Stimulated activated CD8-positive, alpha-beta memory T cell treated with anti-CD3 and anti-CD28 coated beads, Interleukin-4, amount 100 ng/mL, for 1 hour (primary cell): Measurements from ENCODE around the gene LIMS2.

Source experiments
- DNase-seq, 2 donors: peaks; one replicate each; pipeline ENCODE4 v3.0.0-alpha.2; 2020; ENCODE audit warnings: low read depth in 2 of 2, low spot score in 1 of 2

The LIMS2 gene

DNA sequence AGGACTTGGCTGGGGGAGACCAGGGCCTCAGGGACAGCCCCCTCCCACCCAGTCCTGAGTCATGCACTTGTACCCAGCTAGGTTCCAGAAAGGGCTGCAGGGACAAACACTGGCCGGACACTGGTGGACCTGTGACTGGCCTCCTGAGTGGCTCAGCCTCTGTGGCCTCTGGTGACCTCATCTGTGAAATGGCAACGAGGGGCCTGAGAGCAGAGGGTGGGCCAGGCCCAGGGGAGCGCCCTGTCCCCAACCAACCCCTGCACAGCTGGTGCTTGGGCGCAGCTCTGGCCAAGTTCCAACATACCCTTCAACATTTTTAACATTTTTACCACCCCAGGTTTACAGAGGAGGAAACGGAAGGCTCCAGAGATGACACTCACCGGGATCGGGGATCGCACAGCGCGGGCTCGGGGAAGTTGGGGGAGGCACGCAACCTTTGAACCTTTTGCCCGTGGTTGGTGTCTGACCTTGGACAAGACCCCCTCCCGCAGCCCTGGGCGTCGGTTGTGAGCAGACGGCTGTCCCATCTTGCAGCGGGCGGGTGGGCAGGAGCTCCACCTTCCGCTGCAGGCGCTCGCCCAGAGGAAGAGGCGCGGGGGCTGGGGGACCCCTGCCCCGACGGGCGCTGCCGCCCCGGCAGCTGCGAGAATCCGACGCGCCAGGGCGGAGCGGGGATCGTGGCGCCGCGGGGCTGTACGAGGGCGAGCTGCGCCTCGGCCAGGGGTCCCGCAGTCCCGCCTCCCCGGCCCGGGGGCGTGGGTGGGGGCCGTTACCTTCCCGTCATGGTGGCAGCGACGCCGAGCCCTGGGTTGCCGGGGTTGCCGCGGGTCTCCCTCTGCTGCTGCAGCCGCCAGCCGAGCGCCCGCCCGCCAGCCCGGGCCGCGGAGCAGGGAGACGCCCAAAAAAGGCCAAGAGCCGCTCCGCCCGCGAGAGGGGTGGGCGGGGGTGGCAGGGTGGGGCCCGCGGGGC, 805 bp downstream of the LIMS2 start:
- DNase-seq = no peak

DNA sequence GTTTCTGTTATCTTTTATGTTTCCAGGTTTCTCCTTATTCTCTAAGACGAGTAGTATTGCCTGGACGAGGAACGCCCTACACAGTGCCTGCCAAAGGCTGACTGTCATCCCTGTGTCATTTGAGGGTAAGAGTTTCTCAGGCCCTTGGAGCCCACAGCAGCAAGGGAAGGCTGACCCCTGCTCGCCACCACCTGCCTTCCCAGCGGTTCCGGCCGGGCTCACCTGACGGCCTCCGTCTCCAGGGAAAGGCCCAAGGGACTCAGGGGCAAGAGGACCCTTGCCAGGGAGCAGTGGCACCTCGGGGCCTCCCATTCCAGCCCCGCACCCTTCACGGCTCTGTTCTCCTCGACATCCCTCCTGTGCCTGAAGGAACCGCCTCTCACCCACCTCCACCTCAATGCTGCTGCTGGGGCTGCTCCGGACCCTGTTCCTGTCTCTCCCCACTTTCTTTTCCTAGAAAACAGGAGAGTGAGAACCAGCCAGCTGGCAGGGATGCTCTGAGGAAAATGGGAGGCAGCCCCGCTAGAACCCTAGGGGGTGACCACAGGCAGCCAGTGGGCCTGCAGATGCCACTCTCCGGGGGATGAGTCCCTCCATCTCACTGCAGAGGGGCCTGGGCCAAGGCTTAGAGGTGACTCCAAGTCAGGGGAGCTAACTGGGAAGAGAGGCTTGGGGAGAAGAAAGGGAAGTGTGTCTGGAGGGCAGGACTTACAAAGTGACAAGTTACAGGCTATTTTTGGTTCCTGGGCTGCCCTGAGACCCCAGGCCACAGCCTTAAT, 1.9 kb downstream of the LIMS2 start:
- DNase-seq = no peak

DNA sequence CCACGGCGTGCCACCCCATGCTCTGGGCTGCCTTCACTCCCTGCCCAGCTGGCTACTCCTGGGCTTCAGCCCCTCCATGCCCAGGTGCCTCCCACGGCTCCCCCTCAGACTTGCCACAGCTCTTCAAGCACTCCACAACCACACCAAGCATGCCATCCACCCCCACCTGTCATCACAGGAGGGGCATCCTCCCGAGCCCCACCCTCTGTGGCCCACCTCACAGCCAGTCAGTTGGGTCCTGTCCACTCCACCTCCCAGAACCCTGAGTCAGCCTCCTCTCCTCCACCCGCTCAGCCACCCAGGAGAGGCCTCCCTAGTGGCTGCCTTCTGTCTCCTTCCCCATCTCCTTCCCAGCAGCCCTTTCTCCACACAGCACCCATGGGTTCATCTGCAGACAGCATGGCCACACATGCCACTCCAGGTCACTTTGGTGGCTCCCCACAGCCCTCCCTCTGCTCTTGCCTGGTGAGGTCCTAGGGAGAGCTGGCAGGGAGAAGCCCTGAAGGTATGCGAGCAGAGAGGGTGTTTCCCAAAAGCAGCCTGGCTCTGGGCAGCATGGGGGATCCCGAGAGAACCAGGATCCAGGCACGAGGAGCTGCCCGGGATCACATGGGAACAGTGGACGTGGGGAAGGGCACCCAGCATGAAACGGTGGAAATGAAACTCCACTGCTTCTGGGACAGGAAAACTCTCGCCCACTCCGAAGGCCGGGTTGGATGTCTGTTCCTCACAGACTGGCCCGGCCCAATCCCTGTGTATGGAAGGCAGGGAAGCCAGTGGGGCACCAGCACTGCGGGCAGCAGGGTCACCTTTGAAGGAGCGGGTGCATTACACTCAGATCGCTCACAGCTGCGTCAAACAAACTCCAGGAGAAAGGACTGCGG, 2.7 kb downstream of the LIMS2 start:
- DNase-seq = no peak

DNA sequence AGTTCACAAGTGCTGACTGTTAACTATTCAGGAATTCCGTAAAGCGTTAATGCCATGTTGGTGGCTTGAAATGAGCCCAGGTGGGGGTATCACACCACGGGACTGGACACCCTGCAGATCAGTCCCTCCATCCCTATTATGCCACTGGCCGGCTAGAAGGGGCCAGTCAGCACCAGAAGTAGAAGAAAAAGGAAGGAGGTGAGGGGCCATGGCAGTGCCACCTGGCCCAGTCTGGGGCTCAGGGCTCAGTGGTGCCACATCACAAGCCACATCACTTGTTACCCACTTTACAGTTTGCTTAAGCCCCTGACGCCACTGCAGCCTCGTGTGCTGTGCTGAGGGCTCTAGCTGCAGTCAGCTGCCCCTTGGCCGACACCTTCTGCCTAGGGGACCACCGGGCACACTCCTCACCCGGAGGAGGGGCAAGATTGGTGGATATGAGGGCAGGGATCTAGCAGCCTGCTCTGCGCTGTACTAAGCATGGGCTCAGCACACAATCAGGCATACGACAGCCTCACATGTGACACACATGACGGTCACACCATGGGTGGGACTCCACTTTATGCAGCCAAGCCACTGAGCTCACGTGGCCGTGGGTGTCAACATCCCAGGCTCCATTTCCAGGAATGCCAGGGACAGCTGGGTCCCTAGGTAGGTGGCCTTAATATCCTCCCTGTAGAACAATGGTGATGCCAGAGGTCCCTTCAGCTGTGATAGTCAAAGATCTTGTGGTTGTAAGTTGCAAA, 3.6 kb downstream of the LIMS2 start:
- DNase-seq = no peak

DNA sequence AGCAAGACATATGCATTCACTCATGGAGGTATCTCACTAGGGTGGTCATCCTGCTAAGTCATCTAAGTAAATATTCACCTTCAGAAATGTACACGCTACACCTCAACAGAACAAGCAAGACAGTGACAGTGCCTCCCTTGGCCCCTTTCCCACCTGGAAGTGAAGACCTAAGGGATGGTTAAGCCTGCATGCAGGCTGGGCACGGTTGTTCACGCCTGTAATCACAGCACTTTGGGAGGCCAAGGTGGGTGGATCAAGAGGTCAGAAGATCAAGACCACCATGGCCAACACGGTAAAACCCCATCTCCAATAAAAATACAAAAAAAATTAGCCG, 4.4 kb downstream of the LIMS2 start:
- no peak for DNase-seq

DNA sequence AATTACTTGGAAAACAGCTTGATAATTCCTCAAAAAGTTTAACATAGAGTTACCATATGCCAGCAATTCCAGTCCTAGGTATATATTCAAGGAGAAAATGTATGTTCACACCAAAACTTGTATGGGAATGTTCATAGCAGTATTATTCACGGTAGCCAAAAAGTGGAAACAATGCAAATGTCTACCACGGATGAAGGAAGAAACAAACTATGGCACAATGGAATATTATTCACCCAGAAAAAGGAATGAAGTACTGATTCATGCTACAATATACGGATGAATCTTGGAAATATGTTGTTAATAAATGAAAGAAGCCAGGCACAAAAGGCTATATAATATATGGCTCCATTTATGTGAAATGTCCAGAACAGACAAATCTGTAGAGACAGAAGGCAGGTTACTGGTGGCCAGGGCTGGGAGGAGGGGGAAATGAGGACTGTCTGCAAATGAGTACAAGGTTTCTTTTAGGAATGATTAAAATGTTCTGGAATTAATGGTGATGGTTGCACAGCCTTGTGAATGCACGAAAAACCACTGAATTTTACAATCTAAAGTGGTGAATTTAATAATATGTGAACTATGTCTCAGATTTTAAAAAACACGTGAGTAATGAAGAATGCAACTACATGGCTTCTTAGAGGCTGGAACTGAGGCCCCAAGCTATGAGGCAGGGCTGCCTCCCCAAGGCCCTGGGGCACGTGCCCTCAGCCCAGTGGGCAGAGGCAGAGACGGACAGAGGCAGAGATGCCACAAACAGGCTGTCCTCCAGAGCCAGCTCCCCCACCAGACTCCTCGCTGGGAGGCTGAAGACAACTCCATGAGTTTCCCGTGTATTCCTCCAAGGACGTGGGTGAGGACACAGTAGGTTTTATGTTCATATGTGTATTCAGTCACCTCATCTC, 5.0 kb downstream of the LIMS2 start:
- no peak for DNase-seq

DNA sequence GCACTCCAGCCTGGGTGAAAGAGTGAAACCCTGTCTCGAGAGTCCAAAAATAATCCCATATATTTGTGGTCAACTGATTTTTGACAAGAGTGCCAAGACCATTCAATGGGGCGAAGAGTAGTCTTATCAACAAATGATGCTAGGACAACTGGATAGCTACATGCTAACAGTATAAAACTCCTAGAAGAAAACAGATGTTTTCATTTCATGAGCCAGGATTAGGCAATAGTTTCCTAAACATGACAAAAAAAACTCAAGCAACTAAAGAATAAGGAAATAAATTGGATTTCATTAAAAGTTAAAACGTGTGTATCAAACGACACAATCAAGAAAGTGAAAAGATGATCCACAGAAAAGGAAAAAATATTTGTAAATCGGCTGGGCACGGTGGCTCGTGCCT, 6.3 kb downstream of the LIMS2 start:
- DNase-seq = no peak

DNA sequence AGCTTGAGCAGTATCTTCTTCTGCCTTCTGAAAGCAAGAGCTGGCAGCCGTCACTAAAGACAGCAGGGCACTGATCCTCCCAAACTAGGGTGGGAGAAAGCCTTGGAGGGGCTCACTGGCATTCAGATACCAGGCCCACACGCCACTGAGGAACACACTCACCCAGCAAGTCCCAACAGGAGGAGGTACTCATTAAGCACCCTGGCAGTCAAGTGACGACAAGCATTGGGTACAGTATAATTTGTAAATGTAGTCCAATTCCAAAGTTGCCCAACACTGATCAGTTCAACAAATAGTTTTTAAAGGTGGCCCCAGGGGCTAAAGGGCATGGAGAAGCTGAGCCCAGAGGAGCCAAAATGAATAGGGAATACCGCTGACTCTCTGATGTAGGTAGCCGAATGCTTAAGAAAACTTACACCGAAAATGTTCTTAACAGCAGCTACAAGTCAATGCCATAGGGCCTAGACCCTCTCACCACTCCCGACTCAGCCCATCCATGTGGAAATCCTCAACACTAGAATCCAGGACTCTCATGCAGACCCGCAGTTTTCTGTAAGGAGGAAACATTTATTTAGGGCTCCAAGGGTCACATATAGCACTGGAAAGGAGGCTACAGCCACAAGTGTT, 9.9 kb downstream of the LIMS2 start:
- DNase-seq = no peak

DNA sequence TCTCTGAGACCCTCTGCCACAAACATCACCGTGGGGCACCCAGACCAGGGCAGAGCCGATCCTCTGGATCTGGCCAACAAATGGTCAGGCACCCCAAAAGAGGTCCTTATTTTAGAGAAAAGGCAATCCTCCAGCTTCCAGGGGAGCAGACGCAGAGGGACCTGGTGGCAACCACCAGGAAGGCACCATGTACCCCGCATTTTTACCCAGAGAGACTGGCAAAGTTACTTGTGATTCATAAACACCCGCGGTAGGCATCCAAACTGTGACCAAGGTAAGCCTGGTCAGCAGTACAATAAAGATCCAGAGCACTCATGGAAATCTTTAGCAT, 10.5 kb downstream of the LIMS2 start:
- DNase-seq = no peak

DNA sequence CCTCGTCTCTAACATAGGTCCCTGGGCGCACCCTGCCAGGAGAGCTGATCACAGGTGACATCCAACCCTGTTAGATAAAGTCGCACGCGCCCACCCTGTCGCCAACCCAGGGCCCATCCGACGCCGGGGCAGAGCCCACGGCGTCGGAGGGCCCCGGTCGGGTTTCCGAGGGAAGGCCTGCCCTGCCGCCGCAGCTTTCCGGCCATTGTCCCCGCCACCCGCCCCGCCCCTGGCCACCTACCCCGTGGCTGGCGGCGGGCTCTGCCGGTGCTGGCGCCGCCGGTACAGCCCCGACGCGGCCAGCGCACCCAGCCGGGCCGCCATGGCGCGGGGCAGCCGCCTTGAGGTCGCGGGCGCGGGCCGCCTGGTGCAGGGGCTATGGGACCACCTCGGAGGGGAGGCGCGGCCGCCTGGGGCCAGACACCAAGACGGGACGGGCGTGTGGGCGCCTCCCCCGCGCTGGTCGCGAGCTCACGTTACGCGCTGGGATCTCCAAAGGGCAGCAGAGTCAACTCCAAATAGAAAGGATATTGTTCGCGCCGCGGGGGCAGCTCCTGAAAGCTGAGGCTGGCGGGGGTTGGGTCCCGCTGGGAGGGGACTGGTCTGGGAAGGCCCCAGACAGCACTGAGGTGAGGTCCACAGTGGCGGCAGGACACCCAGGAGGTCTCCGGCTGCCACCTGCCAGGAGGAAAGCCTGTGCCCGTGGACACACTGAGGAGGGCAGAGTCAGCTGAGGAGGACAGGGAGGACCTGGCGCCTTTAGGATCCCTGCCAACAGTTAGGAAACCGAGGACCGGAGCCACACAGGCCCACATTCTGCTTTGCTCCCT, 11.1 kb downstream of the LIMS2 start:
- DNase-seq = no peak

DNA sequence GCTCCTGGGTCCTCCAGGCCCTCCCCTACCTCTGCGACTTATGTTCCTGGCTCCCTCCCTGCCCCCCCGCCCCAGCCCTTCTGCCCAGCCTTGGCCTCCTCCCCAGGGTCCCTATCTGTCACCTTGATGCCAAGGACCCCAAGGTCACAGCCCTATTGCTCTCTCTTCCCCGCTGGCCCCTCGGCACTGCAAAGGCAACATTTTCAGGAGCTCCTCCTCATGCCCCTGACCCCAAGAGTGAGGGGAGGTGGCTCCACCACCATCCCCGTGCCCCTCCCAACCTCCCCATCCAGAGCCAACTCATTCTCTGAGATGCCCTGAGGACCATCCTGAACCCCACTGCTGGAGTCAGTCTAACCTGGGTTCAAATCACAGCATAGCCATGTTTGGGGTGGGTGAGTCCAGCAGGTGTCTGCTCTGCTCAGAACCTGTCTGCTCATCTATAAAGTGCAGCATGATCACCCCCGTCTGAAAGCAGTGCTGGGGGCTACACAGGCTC, 11.7 kb downstream of the LIMS2 start:
- DNase-seq = no peak

DNA sequence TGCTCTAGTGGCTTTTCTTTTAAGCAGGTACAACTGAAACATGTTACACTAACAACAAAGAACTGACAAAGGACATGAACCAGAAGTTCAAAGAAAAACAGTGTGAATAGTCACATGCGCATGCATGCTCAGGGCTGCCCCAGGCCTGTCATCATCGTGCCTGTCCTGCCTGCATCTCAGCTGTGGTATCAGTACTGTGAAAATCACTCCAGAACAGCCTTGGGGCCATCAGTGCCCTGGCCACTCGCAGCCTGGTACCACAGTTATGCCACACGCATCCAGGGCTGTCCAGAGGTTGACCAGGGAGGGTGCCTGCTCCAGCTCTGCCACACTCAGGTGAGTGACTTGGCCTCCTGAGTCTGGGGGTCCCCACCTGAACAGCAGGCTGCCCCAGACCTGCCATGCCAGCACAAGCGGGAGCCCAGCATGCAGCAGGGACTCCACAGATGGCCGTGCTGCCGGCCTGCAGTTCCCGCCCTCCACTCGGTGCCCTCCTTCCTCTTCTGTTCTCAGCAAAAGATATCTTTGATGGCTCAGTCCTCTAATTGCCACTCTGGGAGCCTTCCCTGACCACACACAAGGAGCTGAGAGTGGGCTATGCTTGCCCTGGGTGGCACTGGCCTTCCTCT, 12.3 kb downstream of the LIMS2 start:
- no peak for DNase-seq

DNA sequence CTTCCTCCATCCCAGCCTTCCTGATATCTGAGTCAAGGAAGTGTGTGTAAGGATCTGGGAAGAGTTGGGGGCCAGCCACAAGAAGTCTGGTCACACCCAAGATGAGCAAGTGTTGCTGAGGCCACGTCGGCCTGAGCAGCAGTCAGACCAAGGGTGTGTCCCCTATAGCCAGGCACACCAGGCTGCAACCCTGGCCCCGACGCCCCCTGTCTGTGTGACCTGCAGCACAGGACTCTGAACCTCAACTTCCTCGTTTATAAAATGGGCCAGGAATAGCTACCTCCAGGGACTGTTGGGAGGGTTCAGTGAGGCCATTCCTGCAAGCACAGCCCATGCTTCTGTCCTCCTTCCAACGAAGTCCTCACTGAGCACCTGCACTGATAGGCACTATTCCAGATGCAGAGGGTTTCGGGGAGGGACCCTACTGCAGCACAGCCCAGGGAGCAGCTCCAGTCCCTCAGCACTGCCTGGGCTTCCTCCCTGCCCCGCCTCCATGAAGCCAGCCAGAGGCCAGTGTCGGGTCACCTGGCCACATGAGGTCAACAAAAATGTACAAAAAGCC, 13.3 kb downstream of the LIMS2 start:
- DNase-seq = no peak

DNA sequence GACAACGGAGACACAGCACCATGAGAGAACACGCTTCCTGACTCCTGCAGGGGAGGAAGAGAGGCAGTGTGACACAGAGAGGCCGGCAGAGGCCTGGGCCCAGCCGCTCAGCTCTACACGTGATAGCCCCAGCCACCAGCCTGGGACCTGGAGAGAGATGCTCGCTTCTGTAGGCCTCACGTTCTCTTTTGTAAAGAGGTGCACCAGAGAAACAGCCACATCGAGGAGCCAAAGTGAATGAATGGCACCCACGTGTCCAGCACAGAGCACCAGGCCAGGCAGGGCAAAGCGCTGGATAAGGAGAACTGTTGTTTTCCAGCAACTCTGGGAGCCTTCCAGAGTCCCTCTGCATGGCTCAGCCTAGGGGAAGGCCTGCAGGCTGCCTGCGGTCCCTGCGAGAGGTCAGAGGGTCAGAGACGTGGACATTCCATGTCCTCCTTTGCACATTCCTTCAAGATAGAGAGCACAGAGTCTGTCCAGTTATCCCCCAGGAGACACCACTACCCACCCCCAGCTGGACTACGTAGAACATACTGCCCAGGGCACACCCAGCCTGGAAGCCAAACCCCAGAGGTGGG, 14.2 kb downstream of the LIMS2 start:
- no peak for DNase-seq

DNA sequence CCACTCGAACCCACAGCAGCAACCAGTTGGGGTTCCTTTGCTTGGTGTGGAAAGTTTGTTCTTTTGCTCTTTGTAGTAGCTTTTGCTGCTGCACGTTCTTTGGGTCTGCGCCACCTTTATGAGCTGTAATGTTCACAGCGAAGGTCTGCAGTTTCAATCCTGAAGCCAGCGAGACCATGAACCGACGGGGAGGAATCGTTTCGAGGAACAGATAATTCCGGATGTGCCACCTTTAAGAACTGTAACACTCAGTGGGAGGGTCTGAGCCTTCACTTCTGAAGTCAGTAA, 15.1 kb downstream of the LIMS2 start:
- DNase-seq = no peak

DNA sequence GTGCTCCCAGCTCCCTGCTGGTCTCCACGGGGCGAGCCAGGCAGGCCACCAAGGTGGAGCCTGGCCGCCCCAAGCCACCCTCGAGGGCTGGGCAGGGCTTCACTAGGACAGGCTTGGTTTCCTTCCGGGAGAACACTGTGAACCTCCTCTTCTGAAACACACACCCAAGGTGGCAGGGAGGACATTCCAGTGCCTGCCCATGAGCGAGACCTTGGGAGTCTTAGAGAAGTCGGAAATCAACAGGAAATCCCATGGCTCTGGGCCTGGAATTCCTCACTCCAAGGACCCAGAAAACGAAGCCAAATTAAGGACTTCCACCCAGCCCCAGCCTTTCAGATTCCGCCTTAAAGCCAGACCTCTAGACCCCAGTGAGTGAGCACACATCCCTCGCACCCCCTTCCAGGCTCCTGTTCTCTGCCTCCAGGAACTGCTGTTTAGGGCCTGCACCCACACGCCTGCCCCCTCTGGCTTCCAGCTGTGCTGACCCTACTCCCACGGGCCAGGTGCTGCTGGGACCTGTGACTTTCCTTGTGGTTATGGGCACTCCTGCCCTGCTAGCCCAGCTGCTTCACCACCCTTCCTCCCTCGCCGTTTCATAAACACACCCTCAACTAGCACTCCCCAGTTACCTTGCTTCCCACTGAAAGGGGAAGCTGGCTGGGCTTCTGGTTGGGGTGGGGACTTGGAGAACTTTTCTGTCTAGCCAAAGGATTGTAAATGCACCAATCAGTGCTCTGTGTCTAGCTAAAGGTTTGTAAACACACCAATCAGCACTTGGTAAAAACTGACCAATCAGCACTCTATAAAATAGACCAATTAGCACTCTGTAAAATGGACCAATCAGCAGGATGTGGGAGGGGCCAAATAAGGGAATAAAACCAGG, 15.7 kb downstream of the LIMS2 start:
- DNase-seq = no peak
